ENCODE measurements around the gene GAREM1. TPM values are rescaled to one million over a fixed set of nuclear protein-coding genes. Genes with fewer than 3 reads are reported as not detected.

GAREM1 gene
- total and polyA plus RNA-seq, 2 of the 8 experiments (the other 6 are each of a cell fraction or from before 2014, with no cell fraction given) = 3.6 to 9.2 TPM

GRCh38 chr18:32319084-32319483 lies 151.6 kb downstream of the GAREM1 start:
- FAIRE-seq (no peak), DNase-seq (ENCODE audit: low read depth in 1 of 2, low spot score in 2 of 2) (no peak)
- no peak overlapping the region for H2BK12ac ChIP-seq (ENCODE audit: low read depth, low read length)
- no peaks in the 10 kb centered on the region for H3K4me1 ChIP-seq (replicated peaks in 1 of 4; ENCODE audit: control insufficient read depth in 3 of 4, insufficient read depth in 4 of 4, low read length in 3 of 4)
- no peaks in the 10 kb centered on the region for H3K27me3 ChIP-seq (replicated peaks in 1 of 4; ENCODE audit: control insufficient read depth in 3 of 4, extremely low read depth in 1 of 4, insufficient read depth in 3 of 4, low read length in 3 of 4)
- H2BK20ac ChIP-seq (ENCODE audit: low read length) = no peak overlapping the region
- no peak overlapping the region for H3K4me3 ChIP-seq (ENCODE audit: extremely low read depth in 1 of 4, insufficient read depth in 2 of 4, low read depth in 3 of 4, low read length in 4 of 4)
- no peak overlapping the region for H3K9ac ChIP-seq (replicated peaks in 1 of 4; ENCODE audit: extremely low read depth in 1 of 4, low read depth in 3 of 4, low read length in 3 of 4)
- H3K18ac ChIP-seq (ENCODE audit: extremely low read depth, low read length) = no peak overlapping the region
- H3K23ac ChIP-seq (ENCODE audit: insufficient read length) = no peak overlapping the region
- H2AK5ac ChIP-seq (ENCODE audit: low read depth, low read length) = no peak overlapping the region
- no peak overlapping the region for H3K4ac ChIP-seq (replicated peaks; ENCODE audit: insufficient read length, low read depth, low read length)
- H3K14ac ChIP-seq (ENCODE audit: insufficient read length) = no peak overlapping the region
- no peak overlapping the region for H4K5ac ChIP-seq (ENCODE audit: insufficient read length, low read depth, low read length)
- CTCF ChIA-PET (ENCODE audit: partially characterized antibody) = interaction anchor here (1.1 to 1.7 kb wide), 3 partner anchors 15 to 233 kb away, joined by 3 read pairs; no protein-coding TSS in a partner anchor
- H2BK15ac ChIP-seq (ENCODE audit: low read length) = no peak overlapping the region
- no peaks in the 10 kb centered on the region for H3K23me2 ChIP-seq (ENCODE audit: low read depth, low read length)
- H2AFZ ChIP-seq (ENCODE audit: low read length) = no peak overlapping the region
- no peak overlapping the region for H4K91ac ChIP-seq (replicated peaks; ENCODE audit: insufficient read length, low read length)
- H3K36me3 ChIP-seq (ENCODE audit: control insufficient read depth in 2 of 4, insufficient read depth in 4 of 4, low read length in 3 of 4) = no peaks in the 10 kb centered on the region
- no peak overlapping the region for H3K4me2 ChIP-seq (ENCODE audit: insufficient read depth in 1 of 2, low read depth in 2 of 2, low read length in 2 of 2)
- H4K8ac ChIP-seq (ENCODE audit: extremely low read depth, insufficient read depth, low read length) = no peak overlapping the region
- POLR2A ChIA-PET (ENCODE audit: partially characterized antibody) = no interaction called here
- H2BK5ac ChIP-seq (ENCODE audit: low read depth, low read length) = no peak overlapping the region
- H3K79me1 ChIP-seq (ENCODE audit: low read depth, low read length) = no peaks in the 10 kb centered on the region
- H4K20me1 ChIP-seq (replicated peaks in 1 of 2; ENCODE audit: control insufficient read depth in 1 of 2, insufficient read depth in 2 of 2, low read length in 2 of 2) = no peaks in the 10 kb centered on the region
- H3K9me3 ChIP-seq (ENCODE audit: insufficient read depth in 2 of 2, low read depth in 1 of 2, low read length in 1 of 2) = no peaks in the 10 kb centered on the region
- no peak overlapping the region for H3K56ac ChIP-seq (replicated peaks; ENCODE audit: insufficient read length, low read depth, low read length)
- no peak overlapping the region for H3K27ac ChIP-seq (ENCODE audit: low read depth, low read length)
- no peaks in the 10 kb centered on the region for H3K79me2 ChIP-seq (ENCODE audit: control insufficient read depth in 1 of 2, insufficient read depth in 2 of 2, low read length in 2 of 2)
- H2BK120ac ChIP-seq (replicated peaks; ENCODE audit: low read depth, low read length) = no peak overlapping the region
- no peak for TF ChIP-seq SIX5 (IDR thresholded peaks at IDR 0.05; ENCODE audit: low read depth, low read length)
- TF ChIP-seq NANOG (IDR thresholded peaks at IDR 0.05; ENCODE audit: insufficient read depth, low read depth, low read length, poor library complexity, severe bottlenecking) = no peak
- no peak for TF ChIP-seq SRF (IDR thresholded peaks at IDR 0.05; ENCODE audit: low read depth, low read length)
- TF ChIP-seq BRCA1 (IDR thresholded peaks at IDR 0.05; ENCODE audit: low read depth, low read length) = no peak
- TF ChIP-seq TCF12 (IDR thresholded peaks at IDR 0.05; ENCODE audit: low read depth, low read length) = no peak
- no peak for TF ChIP-seq MAFK (IDR thresholded peaks at IDR 0.05; ENCODE audit: low read depth, low read length)
- TF ChIP-seq ATF3 (IDR thresholded peaks at IDR 0.05; ENCODE audit: insufficient read depth, low read depth, low read length) = no peak
- TF ChIP-seq BACH1 (IDR thresholded peaks at IDR 0.05; ENCODE audit: low read length) = no peak
- no peak for TF ChIP-seq GTF2F1 (IDR thresholded peaks at IDR 0.05; ENCODE audit: borderline replicate concordance, low read depth, low read length)
- TF ChIP-seq RAD21 (IDR thresholded peaks at IDR 0.05 in 1 of 2, conservative IDR thresholded peaks at IDR 0.05 in 1 of 2; ENCODE audit: low read depth in 2 of 2, low read length in 2 of 2) = no peak

All from H1 (cell line).